IMR-90 (cell line): Measurements from ENCODE around the gene RNF41. TPM values are rescaled to one million over a fixed set of nuclear protein-coding genes. Genes with fewer than 3 reads are reported as not detected.

Source experiments
- ATAC-seq: fragments of 200-7000 bp; cut with Tn5 transposase; 2 replicates; pipeline ENCODE4 v1.9.1; 2020; ENCODE audit warnings: low read depth, mild to moderate bottlenecking, moderate library complexity
- BruUV-seq: library from RNA; stranded (reverse); fragments of 400-500 nt; replicated peaks from 2 replicates; lab custom pipeline; 2021; lab: Mats Ljungman, UMichigan
- CTCF ChIA-PET: fragments of 300-600 bp; formaldehyde crosslinking; extraction: SDS; loops from one replicate; lab custom pipeline; 2021; ENCODE audit warnings: antibody characterized with exemption; lab: Yijun Ruan, JAX
- POLR2A ChIA-PET: fragments of 300-600 bp; sonication (Branson Sonifier 250); formaldehyde crosslinking; loops from one replicate; lab custom pipeline; 2022; ENCODE audit warnings: antibody characterized with exemption; ENCODE audit not compliant: unreplicated experiment; lab: Charles Lee
- DNase-seq: peaks from one replicate; pipeline ENCODE4 v3.0.0; 2013
- H2AFZ ChIP-seq: replicated peaks from 2 replicates; pipeline ENCODE3; 2013; ENCODE audit warnings: low read length, mild to moderate bottlenecking; ENCODE audit not compliant: poor library complexity
- H2AK5ac ChIP-seq: 2 replicates; pipeline ENCODE4 v1.6.1; 2013; ENCODE audit warnings: low read depth, low read length, inconsistent platforms
- H2AK9ac ChIP-seq: replicated peaks from 2 replicates; pipeline ENCODE3; 2013; ENCODE audit warnings: mild to moderate bottlenecking, low read depth, low read length, moderate library complexity; ENCODE audit not compliant: poor library complexity
- H2BK120ac ChIP-seq: 2 replicates; pipeline ENCODE4 v1.6.1; 2013; ENCODE audit warnings: low read depth, low read length, inconsistent platforms
- H2BK15ac ChIP-seq: 3 replicates; pipeline ENCODE4 v1.6.1; 2013; ENCODE audit warnings: low read depth, low read length, inconsistent platforms
- H2BK20ac ChIP-seq: 2 replicates; pipeline ENCODE4 v1.6.1; 2013; ENCODE audit warnings: low read depth, mild to moderate bottlenecking, inconsistent platforms, low read length, moderate library complexity
- H2BK5ac ChIP-seq: 2 replicates; pipeline ENCODE4 v1.6.1; 2013; ENCODE audit warnings: mild to moderate bottlenecking, low read depth, low read length, inconsistent platforms; ENCODE audit not compliant: poor library complexity, severe bottlenecking
- H3K14ac ChIP-seq: replicated peaks from 2 replicates; pipeline ENCODE4 v1.6.1; 2013; ENCODE audit warnings: low read depth, low read length, inconsistent platforms
- H3K18ac ChIP-seq: 2 replicates; pipeline ENCODE4 v1.6.1; 2013; ENCODE audit warnings: low read depth, low read length, control low read depth
- H3K23ac ChIP-seq: 2 replicates; pipeline ENCODE4 v1.6.1; 2013; ENCODE audit warnings: low read depth, low read length, inconsistent platforms
- H3K27ac ChIP-seq: 2 replicates; pipeline ENCODE4 v1.5.1; 2013; ENCODE audit warnings: mild to moderate bottlenecking, control low read depth, low read length; ENCODE audit not compliant: insufficient read depth
- H3K27me3 ChIP-seq: 2 replicates; pipeline ENCODE4 v1.6.1; 2013; ENCODE audit warnings: low read length; ENCODE audit not compliant: control insufficient read depth, insufficient read depth
- H3K36me3 ChIP-seq: 2 replicates; pipeline ENCODE4 v1.6.1; 2013; ENCODE audit warnings: low read length, mixed read lengths; ENCODE audit not compliant: control insufficient read depth, insufficient read depth
- H3K4ac ChIP-seq: 2 replicates; pipeline ENCODE4 v1.6.1; 2013; ENCODE audit warnings: low read depth, low read length, inconsistent platforms
- H3K4me1 ChIP-seq: 2 replicates; pipeline ENCODE4 v1.6.1; 2013; ENCODE audit warnings: low read length, mixed read lengths; ENCODE audit not compliant: control insufficient read depth, insufficient read depth
- H3K4me2 ChIP-seq: 2 replicates; pipeline ENCODE4 v1.6.1; 2013; ENCODE audit warnings: low read depth, mild to moderate bottlenecking, control low read depth, low read length, moderate library complexity
- H3K4me3 ChIP-seq: 2 replicates; pipeline ENCODE4 v1.5.1; 2013; ENCODE audit warnings: low read depth, mild to moderate bottlenecking, control low read depth, low read length, moderate library complexity; ENCODE audit not compliant: insufficient read depth
- H3K56ac ChIP-seq: 2 replicates; pipeline ENCODE4 v1.6.1; 2013; ENCODE audit warnings: low read length, inconsistent platforms; ENCODE audit not compliant: insufficient read depth; ENCODE audit errors: extremely low read depth
- H3K79me1 ChIP-seq, 2 experiments: 2 replicates each; pipeline ENCODE4 v1.6.1; 2013; ENCODE audit warnings: low read length in 2 of 2, inconsistent platforms in 1 of 2, low read depth in 1 of 2
- H3K9ac ChIP-seq: 2 replicates; pipeline ENCODE4 v1.6.1; 2013; ENCODE audit warnings: low read depth, low read length, control low read depth
- H3K9me1 ChIP-seq: 2 replicates; pipeline ENCODE4 v1.6.1; 2013; ENCODE audit warnings: low read length, inconsistent platforms; ENCODE audit not compliant: insufficient read depth
- H3K9me3 ChIP-seq: 2 replicates; pipeline ENCODE4 v1.6.1; 2013; ENCODE audit warnings: low read length; ENCODE audit not compliant: control insufficient read depth, insufficient read depth
- H4K20me1 ChIP-seq: 2 replicates; pipeline ENCODE4 v1.6.1; 2013; ENCODE audit warnings: low read length, inconsistent platforms; ENCODE audit not compliant: insufficient read depth
- H4K5ac ChIP-seq: 2 replicates; pipeline ENCODE4 v1.6.1; 2013; ENCODE audit warnings: mild to moderate bottlenecking, low read depth, low read length, control low read depth
- H4K8ac ChIP-seq, 2 experiments: 2 replicates each; pipeline ENCODE4 v1.6.1; 2013; ENCODE audit warnings: low read depth in 2 of 2, low read length in 2 of 2, control low read depth in 1 of 2, inconsistent platforms in 1 of 2
- H4K91ac ChIP-seq: 2 replicates; pipeline ENCODE4 v1.6.1; 2013; ENCODE audit warnings: low read depth, low read length, inconsistent platforms; ENCODE audit not compliant: insufficient read depth
- BHLHE40 ChIP-seq: fragments of 150-350 bp; IDR thresholded peaks from 2 replicates; pipeline ENCODE4 v1.6.1; 2016; ENCODE audit warnings: mild to moderate bottlenecking, low read depth, low read length
- CEBPB ChIP-seq: IDR thresholded peaks from 2 replicates; pipeline ENCODE4 v1.6.1; 2012; ENCODE audit warnings: low read depth, low read length, improper control_type of control experiment
- CHD1 ChIP-seq: IDR thresholded peaks from 2 replicates; pipeline ENCODE4 v1.6.1; 2012; ENCODE audit warnings: low read depth, low read length, improper control_type of control experiment
- CTCF ChIP-seq: conservative IDR thresholded peaks from 2 replicates; pipeline ENCODE4 v1.5.1; 2012; ENCODE audit warnings: mild to moderate bottlenecking, low read depth, low read length, improper control_type of control experiment
- ELK1 ChIP-seq: fragments of 150-350 bp; IDR thresholded peaks from 2 replicates; pipeline ENCODE4 v1.6.1; 2016; ENCODE audit warnings: low read depth, mild to moderate bottlenecking, low read length, moderate library complexity, borderline replicate concordance
- FOS ChIP-seq: fragments of 150-350 bp; IDR thresholded peaks from 2 replicates; pipeline ENCODE4 v1.6.1; 2016; ENCODE audit warnings: low read depth, low read length
- MAFK ChIP-seq: IDR thresholded peaks from 2 replicates; pipeline ENCODE4 v1.6.1; 2012; ENCODE audit warnings: low read depth, low read length, improper control_type of control experiment
- MAZ ChIP-seq: IDR thresholded peaks from 2 replicates; pipeline ENCODE4 v1.6.1; 2012; ENCODE audit warnings: low read depth, mild to moderate bottlenecking, low read length, improper control_type of control experiment, moderate library complexity, borderline replicate concordance
- MXI1 ChIP-seq: IDR thresholded peaks from 2 replicates; pipeline ENCODE4 v1.6.1; 2012; ENCODE audit warnings: low read depth, mild to moderate bottlenecking, low read length, moderate library complexity, borderline replicate concordance
- POLR2A ChIP-seq: IDR thresholded peaks from 2 replicates; pipeline ENCODE4 v1.6.1; 2012; ENCODE audit warnings: mild to moderate bottlenecking, low read depth, low read length
- RAD21 ChIP-seq: IDR thresholded peaks from 2 replicates; pipeline ENCODE4 v1.6.1; 2012; ENCODE audit warnings: low read length, improper control_type of control experiment
- RCOR1 ChIP-seq: IDR thresholded peaks from 2 replicates; pipeline ENCODE4 v1.6.1; 2012; ENCODE audit warnings: mild to moderate bottlenecking, low read length, improper control_type of control experiment; ENCODE audit not compliant: insufficient replicate concordance
- RFX5 ChIP-seq: IDR thresholded peaks from 2 replicates; pipeline ENCODE4 v1.8.0; 2012; ENCODE audit warnings: low read depth, mild to moderate bottlenecking, low read length, moderate library complexity
- USF2 ChIP-seq: fragments of 150-350 bp; IDR thresholded peaks from 2 replicates; pipeline ENCODE4 v1.6.1; 2017; ENCODE audit warnings: mild to moderate bottlenecking, antibody characterized with exemption, low read length, low read depth
- WGBS, 2 experiments: methylation state at CpG; one replicate each; pipeline versions ENCODE4 v1.1.5 to v1.1.7; 2013; ENCODE audit warnings: missing lambda C conversion rate in 2 of 2; ENCODE audit not compliant: insufficient read length in 1 of 2; ENCODE audit errors: extremely low coverage in 2 of 2; 5-methylcytosine and 5-hydroxymethylcytosine counted together
- dilution Hi-C: fragments of 300-500 bp; cut with HindIII; formaldehyde crosslinking; loops from one replicate; pipeline ENCODE4 v1.14.3; 2018; ENCODE audit warnings: low sequenced_read_pairs; ENCODE audit not compliant: unreplicated experiment
- in situ Hi-C: fragments of 300-500 bp; cut with MboI; formaldehyde crosslinking; loops from 3 replicates; pipeline ENCODE4 v1.14.3; 2019; ENCODE audit warnings: low sequenced_read_pairs, inconsistent platforms, mixed read lengths
- intact Hi-C: fragments of 100-400 bp; cut with micrococcal nuclease; formaldehyde crosslinking; loops from 2 replicates; pipeline ENCODE4 v1.10.0; 2022
- polyA plus RNA-seq, 3 experiments: library from polyadenylated mRNA; depleted of rRNA; stranded (reverse); fragments of >200 nt; gene quantifications; 2 replicates each; pipeline ENCODE4 v1.2.3, GENCODE V29; 2012; ENCODE audit warnings: low replicate concordance in 1 of 3
- total RNA-seq: library from RNA; depleted of rRNA; stranded (reverse); fragments of >200 nt; gene quantifications from 2 replicates; pipeline ENCODE4 v1.2.3, GENCODE V29; 2012

RNF41 gene
- total and polyA plus RNA-seq, 2 of the 4 experiments (the other 2 are of a cell fraction), result 112 to 272 TPM

- ChIA-PET POLR2A (no interaction called here), CTCF (no interaction called here)
- Histone ChIP-seq H3K27me3 (no peaks in the 10 kb centered on the region), H3K23ac (peak within 1 kb of the TSS; percentile 88), H2BK20ac (peak within 1 kb of the TSS; percentile 27; the same call in 1 of the 2 replicates), H2AFZ (peak within 1 kb of the TSS; percentile 92), H3K79me1 (peaks cover 19 to 41% of the 10 kb centered on the region in 2 experiments), H3K27ac (peak within 1 kb of the TSS; percentile 73), H2AK9ac (peak within 1 kb of the TSS; percentile 88), H3K4ac (peak within 1 kb of the TSS; percentile 92), H2AK5ac (peak within 1 kb of the TSS; percentile 88), H2BK120ac (peak within 1 kb of the TSS; percentile 70; the same call in 1 of the 2 replicates), H3K14ac (peak within 1 kb of the TSS; percentile 87), H4K5ac (peak within 1 kb of the TSS; percentile 65), H2BK15ac (peak within 1 kb of the TSS; percentile 63; the same call in 2 of the 3 replicates), H4K20me1 (no peaks in the 10 kb centered on the region), H3K9me3 (no peaks in the 10 kb centered on the region), H3K9me1 (peaks cover 13% of the 10 kb centered on the region), H3K4me1 (peaks cover 4% of the 10 kb centered on the region; the same call in 1 of the 2 replicates), H3K9ac (peak within 1 kb of the TSS; percentile 79), H2BK5ac (peak within 1 kb of the TSS; percentile 74), H4K91ac (peak within 1 kb of the TSS; percentile 87), H4K8ac (peak within 1 kb of the TSS; percentile 90 to 94), H3K4me3 (peak within 1 kb of the TSS; percentile 63), H3K18ac (peak within 1 kb of the TSS; percentile 7; the same call in 1 of the 2 replicates), H3K4me2 (peak within 1 kb of the TSS; percentile 98), H3K56ac (peak within 1 kb of the TSS; percentile 73), H3K36me3 (peaks cover 6% of the 10 kb centered on the region; the same call in 1 of the 2 replicates)
- no CpG with 5 or more reads among the region's 41 CpGs for WGBS, 2 experiments
- dilution Hi-C loops, result no loop called here
- no TSS peak for BruUV-seq
- DNase-seq (peak; percentile 96), ATAC-seq (peak; percentile 76)
- intact Hi-C loops, result loop anchor here (1.0 kb wide), 3 partner anchors 27 to 105 kb away; no protein-coding TSS in a partner anchor
- in situ Hi-C loops, result no loop called here
- TF ChIP-seq POLR2A (no peak), RCOR1 (no peak), FOS (no peak; the same call in 1 of the 2 replicates), ELK1 (no peak), CHD1 (no peak), MAFK (no peak), CTCF (peak; percentile 74), CEBPB (no peak), RFX5 (0 out of 2 replicates have a peak, but pooled peaks have one; percentile 51), USF2 (peak; percentile 81), RAD21 (no peak; the same call in none of the 2 replicates), MAZ (peak; percentile 51), MXI1 (peak; percentile 67; the same call in 1 of the 2 replicates), BHLHE40 (peak; percentile 22; the same call in 1 of the 2 replicates)
Measured at GRCh38 chr12:56224102-56224701, 2.5 kb upstream of the RNF41 start, which contains the start of gene NABP2. NABP2 (plus strand) TSS chr12:56224342; CDS start chr12:56224857, 515 bp downstream.
